ENCODE results near the gene TMEM200A. TPM values are rescaled to one million over a fixed set of nuclear protein-coding genes. Genes with fewer than 3 reads are reported as not detected.

TMEM200A gene
- total RNA-seq, 4 donors from 2014 or later, result 0.42 to 1.0 (median 0.82) TPM

- Histone ChIP-seq H3K36me3 (no peaks in the 10 kb centered on the region), H3K9me3 (no peaks in the 10 kb centered on the region), H3K4me3 (no peak overlapping the region), H3K4me1 (no peaks in the 10 kb centered on the region), H3K27me3 (no peaks in the 10 kb centered on the region), H3K27ac (replicated peaks in 1 of 4) (no peak overlapping the region)
- intact Hi-C loops (cut with DNase I), result no loop called here
- no peak for TF ChIP-seq EP300 (IDR thresholded peaks at IDR 0.05)
- no peak for DNase-seq (ENCODE audit: extremely low spot score)
- 59% methylated on average over 5 of the region's 5 CpGs for WGBS
Observed at GRCh38 chr6:130466748-130467061, 100.9 kb downstream of the TMEM200A start.

- no peak for DNase-seq (ENCODE audit: extremely low spot score)
- Histone ChIP-seq H3K27ac (replicated peaks in 1 of 4) (no peak overlapping the region), H3K9me3 (no peaks in the 10 kb centered on the region), H3K4me1 (no peaks in the 10 kb centered on the region), H3K4me3 (no peak overlapping the region), H3K27me3 (no peaks in the 10 kb centered on the region), H3K36me3 (no peaks in the 10 kb centered on the region)
- 75% methylated on average over 1 of the region's 1 CpG for WGBS
- intact Hi-C loops (cut with DNase I), result no loop called here
- TF ChIP-seq EP300 (IDR thresholded peaks at IDR 0.05) (no peak), CTCF (IDR thresholded peaks at IDR 0.05) (no peak), POLR2A (IDR thresholded peaks at IDR 0.05; ENCODE audit: low read depth) (no peak), POLR2AphosphoS5 (IDR thresholded peaks at IDR 0.05) (no peak)
Observed at GRCh38 chr6:130467146-130468050, 101.6 kb downstream of the TMEM200A start.

GRCh38 chr6:130470766-130471165 lies 104.9 kb downstream of the TMEM200A start:
- H3K4me1 ChIP-seq, result no peaks in the 10 kb centered on the region
- H3K4me3 ChIP-seq, result no peak overlapping the region
- intact Hi-C loops (cut with DNase I), result no loop called here
- H3K27ac ChIP-seq (replicated peaks in 1 of 4), result no peak overlapping the region
- TF ChIP-seq POLR2A (IDR thresholded peaks at IDR 0.05; ENCODE audit: low read depth) (no peak), CTCF (IDR thresholded peaks at IDR 0.05) (no peak), POLR2AphosphoS5 (IDR thresholded peaks at IDR 0.05) (no peak), EP300 (IDR thresholded peaks at IDR 0.05) (no peak)
- no peaks in the 10 kb centered on the region for H3K36me3 ChIP-seq
- no peak for DNase-seq (ENCODE audit: extremely low spot score)
- WGBS, result 83% methylated on average over 7 of the region's 7 CpGs
- peaks cover 0 to 4% (median 0%) of the 10 kb centered on the region in 4 donors for H3K9me3 ChIP-seq
- H3K27me3 ChIP-seq, result no peaks in the 10 kb centered on the region

- DNase-seq (ENCODE audit: extremely low spot score), result no peak
- Histone ChIP-seq H3K27ac (replicated peaks in 1 of 4) (no peak overlapping the region), H3K9me3 (peaks cover 0 to 4% (median 0%) of the 10 kb centered on the region in 4 donors), H3K36me3 (no peaks in the 10 kb centered on the region), H3K4me3 (no peak overlapping the region), H3K27me3 (no peaks in the 10 kb centered on the region), H3K4me1 (no peaks in the 10 kb centered on the region)
- no peak for TF ChIP-seq POLR2AphosphoS5 (IDR thresholded peaks at IDR 0.05)
- TF ChIP-seq EP300 (IDR thresholded peaks at IDR 0.05), result no peak
- no peak for TF ChIP-seq POLR2A (IDR thresholded peaks at IDR 0.05; ENCODE audit: low read depth)
- TF ChIP-seq CTCF (IDR thresholded peaks at IDR 0.05), result no peak
- WGBS, result 79% methylated on average over 5 of the region's 5 CpGs
- intact Hi-C loops (cut with DNase I), result no loop called here
Observed at GRCh38 chr6:130473886-130474285, 108.1 kb downstream of the TMEM200A start.

GRCh38 chr6:130482645-130483390 lies 117.0 kb downstream of the TMEM200A start:
- WGBS, result 81% methylated on average over 5 of the region's 5 CpGs
- no peak for DNase-seq (ENCODE audit: extremely low spot score)
- H3K4me1 ChIP-seq, result no peaks in the 10 kb centered on the region
- no peaks in the 10 kb centered on the region for H3K36me3 ChIP-seq
- TF ChIP-seq EP300 (IDR thresholded peaks at IDR 0.05), result no peak
- TF ChIP-seq POLR2A (IDR thresholded peaks at IDR 0.05; ENCODE audit: low read depth), result no peak
- TF ChIP-seq CTCF (IDR thresholded peaks at IDR 0.05), result no peak
- TF ChIP-seq POLR2AphosphoS5 (IDR thresholded peaks at IDR 0.05), result no peak
- no peaks in the 10 kb centered on the region for H3K9me3 ChIP-seq
- intact Hi-C loops (cut with DNase I), result no loop called here
- H3K27ac ChIP-seq (replicated peaks in 1 of 4), result no peak overlapping the region
- no peak overlapping the region for H3K4me3 ChIP-seq
- no peaks in the 10 kb centered on the region for H3K27me3 ChIP-seq
